ENCODE results near the gene ST6GALNAC6. TPM values are rescaled to one million over a fixed set of nuclear protein-coding genes. Genes with fewer than 3 reads are reported as not detected.

Gene ST6GALNAC6
- total RNA-seq, 1 donor from 2014 or later, result 48.4 TPM

GRCh38 chr9:127862075-127863011 lies 37.1 kb downstream of the ST6GALNAC6 start:
- H3K27me3 ChIP-seq (ENCODE audit: low read depth), result no peaks in the 10 kb centered on the region
- H3K9me3 ChIP-seq (replicated peaks), result no peaks in the 10 kb centered on the region
- peaks cover 97% of the 10 kb centered on the region for H3K4me1 ChIP-seq
- DNase-seq, result peak; percentile 86
- peaks cover under 1% of the 10 kb centered on the region for H3K36me3 ChIP-seq
- peak overlapping the region; percentile 2 for H3K4me3 ChIP-seq
- TF ChIP-seq CTCF (IDR thresholded peaks at IDR 0.05; ENCODE audit: borderline replicate concordance), result no peak
- intact Hi-C loops (cut with micrococcal nuclease), result no loop called here
- peak overlapping the region; percentile 97 for H3K27ac ChIP-seq (replicated peaks)

DNA sequence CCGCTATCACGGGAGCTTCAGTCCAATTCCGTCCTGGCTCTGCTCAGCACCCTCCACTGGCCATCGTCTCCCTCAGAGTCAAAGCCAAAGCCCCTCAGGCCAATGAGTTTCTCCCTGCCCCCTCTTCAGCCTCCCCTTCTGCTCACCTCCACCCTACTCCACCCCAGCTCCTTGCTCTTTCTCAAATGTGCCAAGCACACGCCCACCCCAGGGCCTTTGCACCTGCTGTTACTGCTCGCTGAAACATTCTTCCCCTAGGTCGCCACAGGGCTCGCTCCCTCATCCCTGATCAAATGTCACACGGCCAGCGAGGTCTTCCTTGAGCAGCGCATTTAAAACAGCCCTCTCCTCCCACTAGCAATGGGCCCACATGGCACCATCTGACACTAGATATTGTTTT lies 38.6 kb downstream of the ST6GALNAC6 start:
- no peak for DNase-seq
- peak overlapping the region; percentile 97 for H3K27ac ChIP-seq (replicated peaks)
- H3K36me3 ChIP-seq, result no peaks in the 10 kb centered on the region
- intact Hi-C loops (cut with micrococcal nuclease), result no loop called here
- H3K27me3 ChIP-seq (ENCODE audit: low read depth), result no peaks in the 10 kb centered on the region
- TF ChIP-seq CTCF (IDR thresholded peaks at IDR 0.05; ENCODE audit: borderline replicate concordance), result no peak
- H3K4me1 ChIP-seq, result peaks cover 97% of the 10 kb centered on the region
- no peaks in the 10 kb centered on the region for H3K9me3 ChIP-seq (replicated peaks)
- H3K4me3 ChIP-seq, result no peak overlapping the region

- Histone ChIP-seq H3K4me3 (no peak overlapping the region), H3K27me3 (ENCODE audit: low read depth) (no peaks in the 10 kb centered on the region), H3K27ac (replicated peaks) (peak overlapping the region; percentile 97), H3K9me3 (replicated peaks) (no peaks in the 10 kb centered on the region), H3K36me3 (no peaks in the 10 kb centered on the region), H3K4me1 (peaks cover 99% of the 10 kb centered on the region)
- no peak for DNase-seq
- TF ChIP-seq CTCF (IDR thresholded peaks at IDR 0.05; ENCODE audit: borderline replicate concordance), result no peak
- intact Hi-C loops (cut with micrococcal nuclease), result no loop called here
Measured at GRCh38 chr9:127860260-127860659, 39.1 kb downstream of the ST6GALNAC6 start.

GRCh38 chr9:127858041-127858512 lies 41.3 kb downstream of the ST6GALNAC6 start:
- H3K36me3 ChIP-seq, result peaks cover under 1% of the 10 kb centered on the region

DNA sequence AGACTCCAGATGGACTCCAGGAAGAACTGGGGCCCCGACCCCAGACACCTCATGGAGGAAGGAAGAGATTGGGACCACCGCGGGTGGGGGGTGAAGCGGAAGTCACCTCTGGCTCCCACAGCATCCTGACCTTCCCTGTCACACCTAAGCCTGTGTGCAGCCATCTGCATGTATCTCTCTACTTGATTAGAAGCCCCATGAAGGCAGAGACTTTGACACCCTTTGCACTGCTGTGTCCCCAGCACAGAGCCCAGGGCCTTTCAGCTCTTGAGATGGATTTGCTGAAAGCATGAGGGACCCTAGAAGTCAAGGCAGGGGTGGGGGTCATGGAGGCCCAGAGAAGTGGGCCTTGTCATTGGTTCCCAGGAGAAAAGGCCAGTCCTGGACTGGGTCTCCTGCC lies 42.1 kb downstream of the ST6GALNAC6 start:
- peaks cover 9% of the 10 kb centered on the region for H3K36me3 ChIP-seq
- H3K4me1 ChIP-seq, result peaks cover 100% of the 10 kb centered on the region
- DNase-seq, result no peak
- H3K4me3 ChIP-seq, result peak overlapping the region; percentile 41
- no peak for TF ChIP-seq CTCF (IDR thresholded peaks at IDR 0.05; ENCODE audit: borderline replicate concordance)
- intact Hi-C loops (cut with micrococcal nuclease), result no loop called here
- peak overlapping the region; percentile 97 for H3K27ac ChIP-seq (replicated peaks)
- H3K27me3 ChIP-seq (ENCODE audit: low read depth), result no peaks in the 10 kb centered on the region
- no peaks in the 10 kb centered on the region for H3K9me3 ChIP-seq (replicated peaks)

More at GRCh38 chr9:127858041-127858512, 41.3 kb downstream of the ST6GALNAC6 start:
- intact Hi-C loops (cut with micrococcal nuclease), result no loop called here
- Histone ChIP-seq H3K4me3 (peak overlapping the region; percentile 41), H3K4me1 (peaks cover 100% of the 10 kb centered on the region), H3K9me3 (replicated peaks) (no peaks in the 10 kb centered on the region), H3K27ac (replicated peaks) (peak overlapping the region; percentile 97), H3K27me3 (ENCODE audit: low read depth) (no peaks in the 10 kb centered on the region)
- no peak for TF ChIP-seq CTCF (IDR thresholded peaks at IDR 0.05; ENCODE audit: borderline replicate concordance)
- peak; percentile 83 for DNase-seq
